GM18502 (cell line): ENCODE measurements around the gene IL1R2.

Source experiments
- ATAC-seq: cut with Tn5 transposase; IDR thresholded peaks from one replicate; pipeline ENCODE4 v1.9.1; 2021; ENCODE audit warnings: mild to moderate bottlenecking; ENCODE audit not compliant: unreplicated experiment, poor library complexity

Gene IL1R2

DNA sequence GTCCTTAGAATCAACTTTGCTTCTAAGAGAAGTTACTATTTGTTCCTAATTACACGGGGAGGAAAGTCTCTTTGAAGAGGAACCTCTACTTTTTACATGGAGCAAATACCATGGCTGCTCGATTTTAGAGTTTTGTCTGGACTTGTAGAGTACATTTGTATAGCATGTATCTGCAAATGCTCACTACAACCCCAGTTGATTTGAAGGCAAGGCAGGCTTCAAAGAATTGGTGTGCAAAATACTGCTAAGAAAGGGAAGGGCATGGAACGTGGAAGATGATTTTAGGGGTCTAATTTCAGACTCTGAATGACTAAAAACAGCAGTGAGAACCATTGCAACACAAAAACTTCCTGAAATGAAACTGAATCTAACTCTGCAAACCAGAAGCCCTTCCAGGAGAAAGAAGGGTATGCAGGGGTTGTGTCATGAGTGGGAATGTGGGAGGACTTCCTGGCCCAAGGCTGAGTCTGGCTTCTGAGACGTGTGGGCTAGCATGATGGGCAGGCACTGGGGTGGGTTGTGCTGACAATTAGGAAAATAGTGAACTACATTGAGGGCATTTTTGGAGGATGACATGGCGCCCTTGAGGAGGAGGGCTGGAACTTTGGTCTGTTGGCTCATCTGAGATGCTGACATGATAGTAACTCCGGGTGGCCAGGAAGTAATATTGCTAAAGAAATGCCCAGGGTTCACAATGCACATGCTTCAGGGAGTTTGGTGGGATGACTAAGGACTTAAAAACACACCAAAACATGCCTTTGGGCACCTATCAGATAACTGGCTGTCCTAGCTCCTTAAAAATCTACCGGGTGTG, 18.9 kb upstream of the IL1R2 start:
- no peak for ATAC-seq

DNA sequence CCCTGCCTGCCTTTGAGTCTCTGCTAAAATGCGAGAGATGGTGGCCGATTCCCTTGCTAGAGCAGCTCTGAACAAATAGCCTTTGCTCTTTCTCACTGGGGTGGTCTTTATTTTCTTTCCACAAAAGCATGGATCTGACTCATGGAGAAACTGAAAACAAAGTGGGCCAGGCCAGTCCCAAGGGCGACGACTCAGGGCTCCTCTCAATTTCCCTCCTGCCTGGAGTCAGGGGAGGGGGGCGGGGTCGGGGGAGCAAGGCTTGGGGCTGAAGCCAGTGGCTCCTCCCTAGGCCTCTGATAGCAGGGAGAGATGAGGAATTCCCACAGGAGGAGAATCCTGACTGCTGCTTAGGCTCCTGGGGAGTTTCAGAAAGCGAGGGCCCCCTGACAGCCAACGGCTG, 17.1 kb upstream of the IL1R2 start:
- no peak for ATAC-seq

DNA sequence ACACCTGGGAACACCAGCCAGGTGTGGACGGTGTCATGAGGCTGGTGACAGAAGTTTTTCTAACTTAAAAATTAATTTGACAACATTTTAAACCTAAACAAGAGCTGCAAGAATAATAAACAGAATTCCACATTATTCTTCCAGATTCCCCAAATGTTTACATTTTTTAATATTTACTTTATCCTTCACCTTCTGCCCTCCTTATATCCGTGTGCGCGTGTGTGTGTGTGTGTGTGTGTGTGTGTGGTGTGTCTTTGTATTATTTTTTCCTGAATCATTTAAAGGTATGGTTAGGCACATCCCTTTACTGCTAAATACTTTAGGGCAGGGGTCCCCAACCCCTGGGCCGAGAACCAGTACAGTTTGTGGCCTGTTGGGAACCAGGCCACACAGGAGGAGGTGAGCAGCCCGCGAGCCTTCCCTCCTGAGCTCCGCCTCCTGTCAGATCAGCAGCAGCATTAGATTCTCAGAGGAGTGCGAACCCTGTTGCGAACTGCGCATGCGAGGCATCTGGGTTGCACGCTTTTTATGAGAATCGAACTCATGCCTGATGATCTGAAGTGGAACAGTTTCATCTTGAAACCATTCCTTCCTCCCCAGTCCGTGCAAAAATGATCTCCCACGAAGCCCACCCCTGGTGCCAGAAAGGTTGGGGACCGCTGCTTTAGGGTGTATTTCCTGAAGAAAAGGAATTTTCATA, 16.4 kb upstream of the IL1R2 start:
- no peak for ATAC-seq

DNA sequence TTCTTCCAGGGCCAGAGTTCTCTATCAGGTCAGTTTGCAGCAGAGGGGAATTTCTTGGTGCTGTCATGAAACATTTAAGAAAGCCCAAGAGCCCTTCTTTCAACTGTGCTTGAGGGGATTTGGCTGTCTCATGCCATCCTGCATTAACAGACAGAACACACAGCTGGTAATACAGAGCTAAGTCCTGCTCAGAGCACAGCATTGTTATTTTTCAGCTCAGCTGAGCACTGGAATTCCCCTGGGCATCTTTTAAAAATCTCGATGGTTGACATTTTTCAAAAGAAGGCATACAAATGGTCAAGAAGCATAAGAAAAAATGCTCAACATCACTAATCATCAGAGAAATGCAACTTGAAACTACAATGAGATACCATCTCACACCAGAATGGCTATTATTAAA, 14.9 kb upstream of the IL1R2 start:
- no peak for ATAC-seq

DNA sequence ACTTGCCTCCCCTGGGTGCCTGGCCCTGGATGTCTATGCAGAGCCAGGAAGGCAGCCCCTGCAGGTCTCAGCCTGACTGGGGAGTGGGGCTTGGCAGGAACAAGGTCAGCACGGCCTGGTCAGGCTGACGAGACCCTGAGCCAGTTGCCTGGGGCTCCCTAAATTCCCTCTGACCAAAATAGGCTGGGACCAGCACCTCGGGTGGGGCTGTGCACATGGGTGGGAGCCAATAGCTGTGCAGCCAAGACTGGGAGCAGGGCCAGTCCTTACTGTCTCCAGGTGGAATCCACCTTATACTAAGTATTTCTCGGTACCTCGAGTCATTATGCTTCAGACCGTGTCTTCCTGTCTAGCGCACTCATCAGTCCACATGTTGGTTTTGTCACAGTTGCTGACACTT, 11.4 kb upstream of the IL1R2 start:
- no peak for ATAC-seq

DNA sequence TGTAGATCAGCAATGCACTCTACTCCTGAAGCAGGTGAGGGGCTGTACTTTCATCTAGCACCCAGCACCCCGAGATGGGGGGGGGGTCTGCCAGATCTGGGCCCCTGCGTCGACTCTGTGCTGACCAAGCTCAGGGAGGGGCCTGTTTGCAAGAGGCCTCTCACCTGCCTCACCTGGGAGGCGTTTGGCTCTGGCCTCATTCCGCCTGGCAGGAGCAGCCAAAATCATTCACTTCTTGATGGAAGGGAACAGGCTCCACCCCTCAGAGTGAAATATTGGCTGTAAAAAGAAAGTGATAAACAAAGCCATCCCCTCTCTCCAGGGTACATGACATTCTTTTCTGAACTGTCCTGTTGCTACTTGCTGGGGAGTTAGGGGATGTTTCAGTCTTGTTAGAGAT, 10.7 kb upstream of the IL1R2 start:
- ATAC-seq: no peak

DNA sequence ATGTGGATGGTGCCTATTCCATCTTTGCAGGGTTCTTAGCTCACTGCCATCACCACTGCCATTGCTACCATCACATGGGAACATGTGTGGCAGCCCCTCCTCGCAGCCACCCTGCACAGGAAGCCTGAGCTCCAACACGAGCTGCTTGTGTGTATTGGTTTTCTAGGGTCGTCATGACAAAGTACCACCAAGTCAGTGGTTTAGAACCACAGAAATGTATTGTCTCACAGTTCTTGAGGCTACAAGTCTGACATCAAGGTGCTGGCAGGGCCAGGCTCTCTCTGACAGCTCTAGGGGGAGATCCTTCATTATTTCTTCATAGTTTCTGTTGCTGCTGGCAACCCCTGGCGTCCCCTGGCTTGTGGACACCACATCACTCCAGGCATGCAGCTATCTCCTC, 10.3 kb upstream of the IL1R2 start:
- no peak for ATAC-seq

DNA sequence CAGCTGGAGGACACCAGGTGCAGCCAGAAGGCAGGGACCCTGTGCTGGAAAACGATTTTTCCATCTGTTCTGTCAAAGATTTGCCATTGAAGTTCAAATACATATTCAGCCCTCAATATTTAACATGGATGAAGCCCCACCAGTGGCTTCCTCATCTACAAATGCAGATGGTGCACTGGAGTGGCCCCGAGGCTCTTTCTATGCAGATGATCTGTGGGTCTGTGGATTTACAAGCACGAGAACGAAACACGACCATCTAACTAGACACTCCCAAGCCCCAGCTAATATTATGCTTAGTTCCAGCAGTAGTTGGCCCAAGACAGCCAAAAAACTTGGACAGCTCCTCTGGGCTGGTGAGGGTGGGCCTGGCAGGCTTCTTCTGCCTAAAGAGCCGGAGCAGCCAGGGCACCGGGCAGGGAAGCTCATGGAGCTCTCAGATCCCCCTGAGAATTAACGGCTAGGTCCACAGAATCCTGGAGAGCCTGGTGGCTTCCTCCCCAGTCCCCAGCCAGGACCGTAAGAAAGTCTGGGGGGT, 9.2 kb upstream of the IL1R2 start:
- no peak for ATAC-seq

DNA sequence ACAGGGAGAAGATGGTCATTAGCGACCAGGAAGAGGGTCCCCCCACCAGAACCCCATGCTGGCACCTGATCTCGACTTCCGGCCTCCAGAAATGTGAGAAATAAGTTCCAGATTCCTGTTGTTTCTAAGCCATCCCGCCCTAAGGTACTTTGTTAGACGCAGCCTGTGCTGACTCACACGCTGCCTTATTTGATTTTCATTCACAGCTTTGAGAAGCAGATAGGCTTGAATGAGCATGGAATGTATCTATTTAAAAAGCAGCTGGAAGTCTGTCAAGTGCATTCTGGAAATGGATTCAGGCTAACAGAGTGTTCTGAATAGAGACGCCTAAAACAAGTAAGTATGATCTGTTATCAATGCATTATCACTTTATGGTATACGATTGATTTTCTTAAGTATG, 8.3 kb upstream of the IL1R2 start:
- no peak for ATAC-seq

DNA sequence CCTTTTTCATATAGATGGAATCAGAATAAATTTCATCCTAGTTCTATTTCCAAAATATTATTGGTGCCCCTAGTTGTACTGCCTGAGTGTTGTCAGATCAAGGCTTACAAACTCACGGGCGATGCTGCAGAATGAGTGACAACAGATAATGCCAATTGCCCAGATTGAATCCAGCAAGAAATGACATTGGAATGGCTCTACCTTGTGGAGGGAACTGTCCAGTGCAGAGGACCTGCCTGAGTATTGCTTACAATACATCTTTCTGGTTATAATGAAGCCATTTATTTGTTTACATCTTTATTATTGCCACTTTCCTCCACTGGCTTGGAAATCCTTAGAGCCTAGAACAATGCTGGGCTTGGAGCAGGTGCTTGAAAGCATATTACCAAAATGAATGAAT, 7.8 kb upstream of the IL1R2 start:
- ATAC-seq: no peak

DNA sequence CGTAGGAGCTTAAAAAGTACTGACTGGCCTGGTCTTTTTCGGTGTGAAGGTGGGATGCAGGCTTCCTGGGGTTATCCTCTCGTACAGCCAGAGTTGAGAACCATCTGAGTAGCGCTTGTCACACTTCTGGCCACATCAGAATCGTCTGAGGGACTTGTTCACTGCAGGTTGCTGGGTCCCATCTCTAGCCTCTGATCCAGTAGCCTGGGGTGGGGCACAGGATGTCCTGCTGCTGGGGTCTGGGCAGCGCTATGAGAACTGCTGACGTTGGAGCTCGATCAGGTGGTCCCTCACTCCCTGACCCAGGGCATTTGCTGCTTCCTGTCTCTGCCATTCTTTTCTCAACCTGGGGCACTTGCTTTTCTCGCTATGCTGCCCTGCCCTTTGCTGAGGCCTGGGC, 7.1 kb upstream of the IL1R2 start:
- no peak for ATAC-seq

DNA sequence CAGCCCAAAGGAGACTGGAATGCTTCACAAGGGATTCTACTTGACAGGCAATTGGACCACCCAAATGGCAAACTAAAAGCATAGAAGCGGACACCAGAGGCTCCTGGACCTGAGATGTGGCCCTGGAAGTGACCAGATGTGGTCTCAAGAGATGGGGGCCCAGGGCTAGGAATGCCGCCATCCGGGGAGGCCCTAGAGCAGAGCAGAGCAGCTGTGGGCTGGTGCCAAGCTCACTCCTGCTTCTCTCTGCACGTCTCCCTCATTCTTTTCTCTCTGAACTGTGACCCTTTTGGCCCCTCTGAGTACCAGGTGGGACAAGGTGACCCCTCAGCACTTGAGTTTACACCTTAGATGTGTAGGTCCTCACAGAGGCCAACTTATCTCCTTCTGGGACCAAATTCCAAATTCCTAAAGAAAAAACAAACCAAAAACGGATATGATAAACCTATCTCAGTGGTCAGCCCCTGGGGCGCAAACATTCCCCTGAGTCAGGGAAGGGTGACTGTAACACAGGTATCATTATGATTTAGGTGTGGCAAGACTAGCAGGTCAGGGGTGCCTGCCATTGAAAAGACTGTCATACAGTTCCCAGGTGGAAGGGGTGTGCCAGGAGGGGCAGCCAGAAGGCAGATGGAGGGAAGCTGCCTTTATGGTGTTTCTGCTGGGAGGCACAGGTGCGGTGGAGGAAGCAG, 6.5 kb upstream of the IL1R2 start:
- ATAC-seq: no peak

DNA sequence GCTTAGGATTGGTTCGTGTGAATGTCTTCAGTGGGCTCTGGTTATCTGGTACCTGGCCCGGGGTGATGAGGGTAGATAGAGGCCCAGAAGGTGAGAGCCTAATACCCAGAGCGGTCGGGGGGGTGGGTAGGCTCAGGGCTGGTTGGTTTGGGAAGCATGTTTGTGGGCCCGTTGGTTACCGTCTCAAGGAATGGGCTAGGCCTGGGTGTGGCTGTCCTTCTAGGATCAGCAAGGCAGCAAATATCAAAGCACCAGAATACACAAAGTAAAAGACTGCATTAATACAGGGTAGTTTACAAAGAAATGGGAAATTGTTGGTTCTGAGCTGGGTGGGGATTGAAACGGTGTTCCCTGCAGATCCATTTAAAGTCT, 6.0 kb upstream of the IL1R2 start:
- ATAC-seq: no peak

DNA sequence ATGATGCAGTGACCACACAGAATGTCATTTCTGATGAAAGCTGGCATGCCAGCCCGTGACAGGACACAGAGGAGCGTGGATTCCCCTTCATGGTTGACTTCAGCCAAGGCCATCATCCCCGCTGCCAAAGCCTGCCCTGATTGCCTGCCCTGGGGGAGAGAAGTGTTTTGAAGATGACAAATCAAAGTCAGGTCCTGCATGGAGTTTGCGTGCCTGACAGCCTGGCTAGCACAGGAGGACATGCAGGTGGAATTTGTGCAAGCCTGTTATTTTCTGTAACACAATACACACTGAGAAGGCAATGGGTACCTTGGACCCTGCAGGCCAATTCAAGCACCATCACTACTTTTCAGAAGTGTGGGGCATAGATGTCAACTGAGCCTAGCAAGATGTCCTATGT, 5.4 kb upstream of the IL1R2 start:
- ATAC-seq: no peak

DNA sequence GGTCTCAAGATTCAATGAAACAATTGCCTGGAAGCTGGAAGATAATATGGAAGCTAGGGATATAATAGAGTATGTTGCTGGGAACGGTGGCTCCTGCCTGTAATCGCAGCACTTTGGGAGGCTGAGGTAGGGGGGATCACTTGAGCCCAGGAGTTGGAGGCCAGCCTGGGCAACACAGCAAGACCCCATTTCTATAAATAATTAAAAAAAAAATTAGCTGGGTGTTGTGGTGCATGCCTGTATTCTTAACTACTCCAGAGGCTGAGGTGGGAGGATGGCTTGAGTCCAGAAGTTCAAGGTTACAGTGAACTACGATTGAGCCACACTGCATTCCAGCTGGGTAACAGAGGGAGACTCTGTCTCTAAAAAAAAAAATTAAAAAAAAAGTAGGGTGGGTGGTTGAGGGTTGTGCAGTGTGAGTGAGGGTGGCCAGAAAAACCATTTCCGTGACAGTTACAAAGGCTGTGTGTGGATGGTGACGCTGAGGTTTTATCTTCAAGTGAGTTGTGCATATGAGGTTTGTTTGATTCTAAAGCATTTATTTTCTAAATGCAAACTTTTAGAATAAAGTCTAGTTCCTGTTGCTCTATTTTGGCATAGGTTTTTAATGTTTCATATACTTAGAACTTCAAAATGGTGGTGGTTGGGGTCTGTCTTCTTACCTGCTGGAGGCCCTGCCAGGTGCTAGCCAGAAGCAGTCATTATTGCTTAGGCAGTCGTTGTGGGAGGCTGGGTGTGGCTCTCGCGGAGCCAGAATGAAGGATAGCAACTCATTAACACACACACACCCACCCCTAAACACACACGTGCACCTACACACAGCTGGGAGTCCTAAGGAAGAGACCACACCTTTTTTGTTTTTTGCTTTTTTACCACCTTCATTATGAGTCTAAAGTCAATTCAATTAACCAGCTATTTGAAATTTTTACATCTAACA, 4.7 kb upstream of the IL1R2 start:
- ATAC-seq: no peak

DNA sequence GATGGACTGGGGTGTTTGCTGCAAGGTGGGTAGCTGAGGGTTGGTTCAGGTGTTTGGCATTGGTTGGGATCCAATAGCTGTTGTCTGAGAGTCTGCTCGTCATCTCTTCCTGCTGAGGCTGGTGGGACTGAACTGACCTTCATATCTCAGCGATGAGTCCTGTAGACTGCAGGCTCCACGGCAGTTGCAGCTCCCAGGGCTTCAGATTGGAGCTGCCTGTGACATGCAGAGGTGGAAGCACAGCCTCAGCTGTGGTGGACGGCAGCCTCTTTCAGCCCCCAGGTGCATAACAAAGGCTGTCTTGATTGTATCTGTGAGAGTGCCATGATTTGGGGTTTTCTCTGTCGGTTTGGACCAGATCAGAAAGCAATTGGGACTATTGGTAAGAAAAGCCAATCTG, 3.9 kb upstream of the IL1R2 start:
- no peak for ATAC-seq

DNA sequence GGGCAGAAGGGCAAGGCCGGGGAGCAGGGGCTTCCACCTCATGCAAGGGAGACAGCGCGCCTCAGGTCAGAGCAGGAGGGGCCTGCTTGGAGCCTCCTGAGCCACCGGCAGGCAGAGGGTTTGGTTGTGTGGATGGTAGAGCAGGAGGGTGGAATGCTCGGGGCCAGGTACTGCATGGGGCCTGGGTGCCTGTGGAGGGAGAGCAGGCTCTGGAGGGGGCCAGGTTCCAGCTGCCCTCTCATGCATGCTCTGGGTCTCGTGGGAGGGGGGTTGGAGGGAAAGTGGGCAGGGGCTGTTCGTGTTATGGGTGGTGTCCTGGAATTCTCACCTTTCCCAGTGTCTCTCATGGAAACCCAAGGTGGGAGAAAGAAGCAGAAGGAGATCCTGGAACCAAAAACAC, 3.2 kb upstream of the IL1R2 start:
- ATAC-seq: no peak

DNA sequence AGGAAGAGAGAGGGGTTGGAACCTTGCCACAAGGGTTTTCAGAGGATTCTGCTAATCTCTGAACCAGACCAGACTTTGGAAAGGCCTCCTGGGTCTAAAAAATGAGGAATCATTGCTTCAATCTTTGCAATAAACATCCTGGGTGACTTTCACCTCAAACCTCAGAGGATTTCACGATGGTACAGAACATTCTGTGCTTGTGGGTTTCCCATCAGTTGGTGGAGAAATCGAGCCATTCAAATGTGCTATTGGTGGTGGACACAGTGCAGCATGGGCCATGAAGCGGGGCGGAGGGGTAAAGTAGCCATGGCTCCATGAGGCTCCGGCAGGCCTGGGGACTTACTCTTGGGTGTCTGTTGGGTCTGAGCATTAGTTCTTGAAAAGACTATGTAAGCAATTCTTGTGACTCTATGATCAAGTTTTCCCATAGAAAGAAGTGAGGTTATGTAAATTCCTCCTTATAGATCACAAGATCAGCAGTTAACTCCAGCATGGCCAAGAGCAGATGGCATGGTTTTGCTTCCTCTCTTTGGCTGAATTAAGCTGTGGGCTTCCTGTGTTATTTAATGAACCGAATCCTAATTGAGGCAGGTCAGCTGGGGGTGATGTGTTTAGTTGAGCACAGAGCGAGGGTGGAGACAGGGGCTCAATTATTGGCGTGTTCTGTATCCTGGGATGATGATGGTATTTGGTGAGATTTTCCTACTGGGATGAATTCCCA, 1.9 kb upstream of the IL1R2 start:
- no peak for ATAC-seq

DNA sequence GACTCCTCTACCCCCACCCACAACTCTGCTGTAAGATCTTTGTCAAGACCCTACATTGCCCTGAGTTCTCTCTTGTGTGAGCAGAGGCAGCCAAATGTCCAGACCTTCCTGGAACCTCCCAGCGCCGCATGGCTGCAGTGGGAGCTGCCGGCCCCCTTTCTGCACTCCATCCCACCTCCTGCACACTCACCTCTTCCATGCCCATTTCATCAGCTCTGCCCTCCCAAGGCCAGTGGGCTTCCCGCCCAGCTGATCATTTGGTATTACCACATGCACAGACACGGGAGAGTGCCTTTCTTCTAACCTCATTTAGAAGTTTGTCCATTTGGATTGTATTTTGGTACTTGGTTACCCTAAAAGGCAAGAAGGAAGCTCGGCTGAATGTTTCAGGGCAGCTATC, 2.0 kb downstream of the IL1R2 start:
- ATAC-seq: no peak

DNA sequence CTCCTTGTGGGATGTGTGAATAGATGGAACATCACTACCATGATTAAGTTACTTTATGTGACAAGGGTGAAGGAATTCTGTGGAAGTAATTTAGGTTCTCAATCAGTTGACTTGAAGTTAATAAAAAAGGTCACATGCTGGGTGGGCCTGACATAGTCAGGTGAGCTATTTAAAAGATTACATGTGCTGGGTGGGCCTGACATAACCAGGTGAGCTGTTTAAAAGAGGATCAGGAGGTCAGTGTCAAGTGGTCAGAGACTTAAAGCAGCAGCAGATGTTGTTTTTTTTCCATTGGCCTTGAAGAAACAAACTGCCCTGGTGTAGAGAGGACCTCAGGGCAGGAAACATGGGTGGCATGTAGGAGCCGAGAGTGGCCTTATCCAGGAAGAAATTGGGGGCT, 3.3 kb downstream of the IL1R2 start:
- no peak for ATAC-seq
